Calu3 (cell line): ENCODE results near the gene CYP20A1. TPM values are rescaled to one million over a fixed set of nuclear protein-coding genes. Genes with fewer than 3 reads are reported as not detected.

Source experiments
- BruUV-seq: library from RNA; stranded (reverse); fragments of 400-500 nt; replicated peaks from 2 replicates; lab custom pipeline; 2021; lab: Mats Ljungman, UMichigan
- CTCF ChIA-PET: fragments of 300-600 bp; sonication (Branson Sonifier 250); formaldehyde crosslinking; loops from one replicate; lab custom pipeline; 2022; ENCODE audit warnings: antibody characterized with exemption; lab: Charles Lee
- DNase-seq: peaks from one replicate; pipeline ENCODE4 v3.0.0; 2022
- H3K27ac Mint-ChIP-seq: one replicate; pipeline ENCODE4 v1.8.0; 2022; ENCODE audit warnings: mixed read lengths; ENCODE audit not compliant: unreplicated experiment
- H3K27me3 Mint-ChIP-seq: one replicate; pipeline ENCODE4 v1.8.0; 2022; ENCODE audit warnings: mixed read lengths; ENCODE audit not compliant: unreplicated experiment
- H3K36me3 Mint-ChIP-seq: one replicate; pipeline ENCODE4 v1.8.0; 2022; ENCODE audit warnings: mild to moderate bottlenecking, moderate library complexity, mixed read lengths; ENCODE audit not compliant: insufficient read depth, unreplicated experiment
- H3K4me1 Mint-ChIP-seq: one replicate; pipeline ENCODE4 v1.8.0; 2022; ENCODE audit warnings: mild to moderate bottlenecking, low read depth, mixed read lengths; ENCODE audit not compliant: unreplicated experiment
- H3K4me3 Mint-ChIP-seq: one replicate; pipeline ENCODE4 v1.8.0; 2022; ENCODE audit warnings: mild to moderate bottlenecking, low read depth, moderate library complexity, mixed read lengths; ENCODE audit not compliant: unreplicated experiment
- H3K9me3 Mint-ChIP-seq: one replicate; pipeline ENCODE4 v1.8.0; 2022; ENCODE audit warnings: low read depth, mixed read lengths; ENCODE audit not compliant: unreplicated experiment
- CTCF ChIP-seq: fragments of 200-600 bp; IDR thresholded peaks from one replicate; pipeline ENCODE4 v1.8.0; 2022; ENCODE audit warnings: antibody characterized with exemption; ENCODE audit not compliant: unreplicated experiment
- intact Hi-C: fragments of 100-400 bp; cut with micrococcal nuclease; formaldehyde crosslinking; loops from one replicate; pipeline ENCODE4 v1.10.0; 2022; ENCODE audit not compliant: unreplicated experiment
- total RNA-seq: library from RNA; stranded (reverse); gene quantifications from 2 replicates; pipeline ENCODE4 v1.2.3, GENCODE V29; 2022

CYP20A1 gene
- total RNA-seq, 1 experiment from 2014 or later = 15.1 TPM

GRCh38 chr2:203261326-203262159, 22.7 kb downstream of the CYP20A1 start:
- H3K4me3 Mint-ChIP-seq = no peak overlapping the region
- no peaks in the 10 kb centered on the region for H3K9me3 Mint-ChIP-seq
- intact Hi-C loops = no loop called here
- H3K4me1 Mint-ChIP-seq = no peaks in the 10 kb centered on the region
- CTCF ChIA-PET = no interaction called here
- H3K27ac Mint-ChIP-seq = no peak overlapping the region
- DNase-seq = no peak
- no TSS peak for BruUV-seq
- TF ChIP-seq CTCF = no peak
- H3K36me3 Mint-ChIP-seq = peaks cover 21% of the 10 kb centered on the region
- no peaks in the 10 kb centered on the region for H3K27me3 Mint-ChIP-seq

- DNase-seq = no peak
- BruUV-seq = no TSS peak
- Mint-ChIP-seq H3K4me3 (no peak overlapping the region), H3K4me1 (no peaks in the 10 kb centered on the region), H3K9me3 (no peaks in the 10 kb centered on the region), H3K36me3 (peaks cover 13% of the 10 kb centered on the region), H3K27ac (no peak overlapping the region), H3K27me3 (no peaks in the 10 kb centered on the region)
- intact Hi-C loops = no loop called here
- CTCF ChIA-PET = no interaction called here
- TF ChIP-seq CTCF = no peak
Observed at GRCh38 chr2:203279288-203279687, 40.5 kb downstream of the CYP20A1 start.

GRCh38 chr2:203280428-203281064, 41.7 kb downstream of the CYP20A1 start:
- DNase-seq = no peak
- peaks cover 20% of the 10 kb centered on the region for H3K36me3 Mint-ChIP-seq
- intact Hi-C loops = no loop called here
- H3K4me1 Mint-ChIP-seq = no peaks in the 10 kb centered on the region
- H3K9me3 Mint-ChIP-seq = no peaks in the 10 kb centered on the region
- TF ChIP-seq CTCF = no peak
- no peaks in the 10 kb centered on the region for H3K27me3 Mint-ChIP-seq
- no peak overlapping the region for H3K4me3 Mint-ChIP-seq
- CTCF ChIA-PET = interaction anchor here (0.6 kb wide), 1 partner anchor 401 kb away, joined by 3 read pairs; no protein-coding TSS in a partner anchor
- no TSS peak for BruUV-seq
- H3K27ac Mint-ChIP-seq = no peak overlapping the region

GRCh38 chr2:203282101-203282500, 43.3 kb downstream of the CYP20A1 start:
- no peaks in the 10 kb centered on the region for H3K4me1 Mint-ChIP-seq
- CTCF ChIA-PET = interaction anchor here (0.7 kb wide), 1 partner anchor 69 kb away, joined by 6 read pairs; no protein-coding TSS in a partner anchor

More at GRCh38 chr2:203282101-203282500, 43.3 kb downstream of the CYP20A1 start:
- Mint-ChIP-seq H3K27ac (no peak overlapping the region), H3K27me3 (no peaks in the 10 kb centered on the region), H3K9me3 (no peaks in the 10 kb centered on the region), H3K4me3 (no peak overlapping the region), H3K36me3 (peaks cover 14% of the 10 kb centered on the region)
- DNase-seq = no peak
- BruUV-seq = no TSS peak
- no peak for TF ChIP-seq CTCF
- intact Hi-C loops = no loop called here
